Measurements from ENCODE around the gene ST6GAL1.

ST6GAL1 gene

GRCh38 chr3:187112934-187113793 lies 182.8 kb downstream of the ST6GAL1 start:
- Histone ChIP-seq H3K36me3 (ENCODE audit: control insufficient read depth in 1 of 2, insufficient read depth in 2 of 2, low read length in 2 of 2) (no peaks in the 10 kb centered on the region), H3K27ac (ENCODE audit: low read length) (no peak overlapping the region), H3K9me3 (ENCODE audit: control insufficient read depth in 1 of 2, low read length in 2 of 2) (no peaks in the 10 kb centered on the region), H3K4me1 (ENCODE audit: control insufficient read depth in 1 of 2, insufficient read depth in 2 of 2, low read length in 2 of 2) (no peaks in the 10 kb centered on the region), H3K27me3 (ENCODE audit: low read depth, low read length) (no peaks in the 10 kb centered on the region), H3K4me3 (ENCODE audit: low read depth in 1 of 2, low read length in 2 of 2) (no peak overlapping the region)

GRCh38 chr3:187114511-187114910 lies 184.2 kb downstream of the ST6GAL1 start:
- Histone ChIP-seq H3K4me3 (ENCODE audit: low read depth in 1 of 2, low read length in 2 of 2) (no peak overlapping the region), H3K27me3 (ENCODE audit: low read depth, low read length) (no peaks in the 10 kb centered on the region), H3K9me3 (ENCODE audit: control insufficient read depth in 1 of 2, low read length in 2 of 2) (no peaks in the 10 kb centered on the region), H3K36me3 (ENCODE audit: control insufficient read depth in 1 of 2, insufficient read depth in 2 of 2, low read length in 2 of 2) (no peaks in the 10 kb centered on the region), H3K4me1 (ENCODE audit: control insufficient read depth in 1 of 2, insufficient read depth in 2 of 2, low read length in 2 of 2) (no peaks in the 10 kb centered on the region), H3K27ac (ENCODE audit: low read length) (no peak overlapping the region)

- Histone ChIP-seq H3K4me1 (ENCODE audit: control insufficient read depth in 1 of 2, insufficient read depth in 2 of 2, low read length in 2 of 2) (no peaks in the 10 kb centered on the region), H3K9me3 (ENCODE audit: control insufficient read depth in 1 of 2, low read length in 2 of 2) (no peaks in the 10 kb centered on the region), H3K27ac (ENCODE audit: low read length) (no peak overlapping the region), H3K27me3 (ENCODE audit: low read depth, low read length) (no peaks in the 10 kb centered on the region), H3K4me3 (ENCODE audit: low read depth in 1 of 2, low read length in 2 of 2) (no peak overlapping the region), H3K36me3 (ENCODE audit: control insufficient read depth in 1 of 2, insufficient read depth in 2 of 2, low read length in 2 of 2) (no peaks in the 10 kb centered on the region)
These were observed 190.0 kb downstream of the ST6GAL1 start for GRCh38 chr3:187120326-187120725.

- no peaks in the 10 kb centered on the region for H3K27me3 ChIP-seq (ENCODE audit: low read depth, low read length)
- H3K4me1 ChIP-seq (ENCODE audit: control insufficient read depth in 1 of 2, insufficient read depth in 2 of 2, low read length in 2 of 2): no peaks in the 10 kb centered on the region
- no peaks in the 10 kb centered on the region for H3K9me3 ChIP-seq (ENCODE audit: control insufficient read depth in 1 of 2, low read length in 2 of 2)
- no peak overlapping the region for H3K4me3 ChIP-seq (ENCODE audit: low read depth in 1 of 2, low read length in 2 of 2)
- no peak overlapping the region for H3K27ac ChIP-seq (ENCODE audit: low read length)
- H3K36me3 ChIP-seq (ENCODE audit: control insufficient read depth in 1 of 2, insufficient read depth in 2 of 2, low read length in 2 of 2): no peaks in the 10 kb centered on the region
These were observed 191.9 kb downstream of the ST6GAL1 start for GRCh38 chr3:187122261-187122660.

- H3K27me3 ChIP-seq (ENCODE audit: low read depth, low read length): no peaks in the 10 kb centered on the region
- no peak overlapping the region for H3K4me3 ChIP-seq (ENCODE audit: low read depth in 1 of 2, low read length in 2 of 2)
- H3K27ac ChIP-seq (ENCODE audit: low read length): no peak overlapping the region
- no peaks in the 10 kb centered on the region for H3K4me1 ChIP-seq (ENCODE audit: control insufficient read depth in 1 of 2, insufficient read depth in 2 of 2, low read length in 2 of 2)
- no peaks in the 10 kb centered on the region for H3K36me3 ChIP-seq (ENCODE audit: control insufficient read depth in 1 of 2, insufficient read depth in 2 of 2, low read length in 2 of 2)
- H3K9me3 ChIP-seq (ENCODE audit: control insufficient read depth in 1 of 2, low read length in 2 of 2): no peaks in the 10 kb centered on the region
These were observed 195.1 kb downstream of the ST6GAL1 start for GRCh38 chr3:187125319-187126031.

All from muscle layer of duodenum (tissue), 2 donors.